GM23338 (cell line): ENCODE results near the gene SPECC1L. TPM values are rescaled to one million over a fixed set of nuclear protein-coding genes. Genes with fewer than 3 reads are reported as not detected.

Experiments
- ATAC-seq: fragments of 200-7000 bp; cut with Tn5 transposase; 3 replicates; pipeline ENCODE4 v1.9.1; 2020
- DNase-seq: peaks from one replicate; pipeline ENCODE4 v3.0.0-alpha.2; 2015; ENCODE audit warnings: low spot score
- H2AFZ ChIP-seq: fragments of 200-600 bp; sonication (generic); 2 replicates; pipeline ENCODE4 v1.8.0; 2016; ENCODE audit warnings: antibody characterized with exemption, mild to moderate bottlenecking, moderate library complexity
- H3F3A ChIP-seq: fragments of 200-600 bp; sonication (generic); replicated peaks from 2 replicates; pipeline ENCODE4 v1.8.0; 2017; ENCODE audit warnings: antibody characterized with exemption, mixed run types, low read depth
- H3K27ac ChIP-seq: fragments of 200-600 bp; sonication (generic); 2 replicates; pipeline ENCODE4 v1.6.1; 2016; ENCODE audit warnings: low read depth
- H3K27me3 ChIP-seq: fragments of 200-600 bp; sonication (generic); 2 replicates; pipeline ENCODE4 v1.8.0; 2016; ENCODE audit warnings: mild to moderate bottlenecking, mixed run types, moderate library complexity; ENCODE audit not compliant: insufficient read depth
- H3K36me3 ChIP-seq: fragments of 200-600 bp; sonication (generic); 2 replicates; pipeline ENCODE4 v1.8.0; 2016; ENCODE audit warnings: mild to moderate bottlenecking; ENCODE audit not compliant: insufficient read depth
- H3K4me1 ChIP-seq: fragments of 200-600 bp; sonication (generic); 2 replicates; pipeline ENCODE4 v1.8.0; 2016; ENCODE audit warnings: mild to moderate bottlenecking, moderate library complexity; ENCODE audit not compliant: insufficient read depth
- H3K4me2 ChIP-seq: fragments of 200-600 bp; sonication (generic); 2 replicates; pipeline ENCODE4 v1.7.1; 2017; ENCODE audit warnings: mixed run types
- H3K4me3 ChIP-seq: fragments of 200-600 bp; sonication (generic); 2 replicates; pipeline ENCODE4 v1.6.1; 2016; ENCODE audit warnings: mixed run types
- H3K79me2 ChIP-seq: fragments of 200-600 bp; sonication (generic); replicated peaks from 2 replicates; pipeline ENCODE4 v1.8.0; 2017; ENCODE audit warnings: mild to moderate bottlenecking; ENCODE audit not compliant: insufficient read depth
- H3K9me2 ChIP-seq: fragments of 200-600 bp; sonication (generic); 2 replicates; pipeline ENCODE4 v1.8.0; 2017; ENCODE audit not compliant: insufficient read depth
- H4K20me1 ChIP-seq: fragments of 200-600 bp; sonication (generic); replicated peaks from 2 replicates; pipeline ENCODE4 v1.8.0; 2017; ENCODE audit warnings: mild to moderate bottlenecking; ENCODE audit not compliant: insufficient read depth
- H3K27ac Mint-ChIP-seq: 2 replicates; pipeline ENCODE4 v1.8.0; 2020; ENCODE audit warnings: inconsistent platforms, mild to moderate bottlenecking, moderate library complexity, mixed read lengths
- H3K27me3 Mint-ChIP-seq: 3 replicates; pipeline ENCODE4 v1.8.0; 2022; ENCODE audit warnings: low read depth, mild to moderate bottlenecking, moderate library complexity, mixed read lengths, inconsistent platforms; ENCODE audit not compliant: insufficient read depth, poor library complexity
- H3K36me3 Mint-ChIP-seq: 3 replicates; pipeline ENCODE4 v1.8.0; 2021; ENCODE audit warnings: low read depth, mild to moderate bottlenecking, inconsistent platforms, moderate library complexity, mixed read lengths
- H3K4me1 Mint-ChIP-seq: 3 replicates; pipeline ENCODE4 v1.8.0; 2020; ENCODE audit warnings: mild to moderate bottlenecking, inconsistent platforms, mixed read lengths
- H3K4me3 Mint-ChIP-seq: 3 replicates; pipeline ENCODE4 v1.8.0; 2021; ENCODE audit warnings: moderate library complexity, mild to moderate bottlenecking, inconsistent platforms, mixed read lengths
- H3K9me3 Mint-ChIP-seq: 3 replicates; pipeline ENCODE4 v1.8.0; 2020; ENCODE audit warnings: moderate library complexity, mild to moderate bottlenecking, inconsistent platforms, mixed read lengths
- CREB1 ChIP-seq: fragments of 250-450 bp; sonication (Bioruptor Pico); IDR thresholded peaks from 2 replicates; pipeline ENCODE4 v1.5.0; 2020; ENCODE audit warnings: low read depth, mild to moderate bottlenecking, moderate library complexity
- EZH2 ChIP-seq: fragments of 200-600 bp; sonication (generic); IDR thresholded peaks from one replicate; pipeline ENCODE4 v1.8.0; 2017; ENCODE audit warnings: antibody characterized with exemption, mild to moderate bottlenecking, low read depth; ENCODE audit not compliant: unreplicated experiment
- EZH2phosphoT487 ChIP-seq: fragments of 200-600 bp; sonication (generic); IDR thresholded peaks from one replicate; pipeline ENCODE4 v1.8.1; 2018; ENCODE audit warnings: antibody characterized with exemption; ENCODE audit not compliant: unreplicated experiment
- JUNB ChIP-seq: IDR thresholded peaks from one replicate; pipeline ENCODE4 v1.6.1; 2016; ENCODE audit warnings: antibody characterized with exemption; ENCODE audit not compliant: unreplicated experiment
- NANOG ChIP-seq: IDR thresholded peaks from 2 replicates; pipeline ENCODE4 v1.6.1; 2016; ENCODE audit warnings: antibody characterized with exemption, borderline replicate concordance
- POLR2AphosphoS5 ChIP-seq: IDR thresholded peaks from 2 replicates; pipeline ENCODE4 v1.6.1; 2016; ENCODE audit warnings: antibody characterized with exemption, low read depth
- REST ChIP-seq: IDR thresholded peaks from one replicate; pipeline ENCODE4 v1.6.1; 2018; ENCODE audit warnings: antibody characterized with exemption; ENCODE audit not compliant: unreplicated experiment
- STAT1 ChIP-seq: IDR thresholded peaks from one replicate; pipeline ENCODE4 v1.6.1; 2016; ENCODE audit warnings: antibody characterized with exemption; ENCODE audit not compliant: unreplicated experiment
- ZNF114 ChIP-seq: fragments of 250-450 bp; sonication (Bioruptor Pico); IDR thresholded peaks from 2 replicates; pipeline ENCODE4 v1.5.0; 2020; ENCODE audit warnings: mild to moderate bottlenecking, moderate library complexity
- ZNF331 ChIP-seq: fragments of 250-450 bp; sonication (Bioruptor Pico); IDR thresholded peaks from 2 replicates; pipeline ENCODE4 v1.5.0; 2020; ENCODE audit warnings: low read depth, mild to moderate bottlenecking, moderate library complexity
- polyA plus RNA-seq: library from polyadenylated mRNA; unstranded; fragments of >200 nt; fragmentation: Nextera tagmentation; extraction: Ambion mirVana; gene quantifications from 2 replicates; pipeline ENCODE4 v1.2.1, GENCODE V29; 2016
- total RNA-seq: library from RNA; depleted of rRNA; stranded (reverse); fragments of >200 nt; shearing (Covaris generic); gene quantifications from 2 replicates; pipeline ENCODE4 v1.2.3, GENCODE V29; 2014
- TF ChIP-seq, protein P1 (sequence below): IDR thresholded peaks from 2 replicates; pipeline ENCODE4 v1.6.1; 2016; ENCODE audit warnings: antibody characterized with exemption
- TF ChIP-seq, protein P2 (sequence below): fragments of 250-450 bp; sonication (Bioruptor Pico); IDR thresholded peaks from 2 replicates; pipeline ENCODE4 v1.5.0; 2020; ENCODE audit warnings: mild to moderate bottlenecking, moderate library complexity
- TF ChIP-seq, protein P3 (sequence below), 2 experiments: fragments of 200-600 bp in 1 of 2; sonication (generic) in 1 of 2; conservative IDR thresholded peaks; 2 replicates each; pipeline versions ENCODE4 v1.5.1 to v1.6.1; 2016 to 2017; ENCODE audit warnings: antibody characterized with exemption in 2 of 2, low read depth in 2 of 2, mild to moderate bottlenecking in 2 of 2, moderate library complexity in 1 of 2

The SPECC1L gene
- total and polyA plus RNA-seq, 2 experiments from 2014 or later = 24.3 to 44.7 TPM

DNA sequence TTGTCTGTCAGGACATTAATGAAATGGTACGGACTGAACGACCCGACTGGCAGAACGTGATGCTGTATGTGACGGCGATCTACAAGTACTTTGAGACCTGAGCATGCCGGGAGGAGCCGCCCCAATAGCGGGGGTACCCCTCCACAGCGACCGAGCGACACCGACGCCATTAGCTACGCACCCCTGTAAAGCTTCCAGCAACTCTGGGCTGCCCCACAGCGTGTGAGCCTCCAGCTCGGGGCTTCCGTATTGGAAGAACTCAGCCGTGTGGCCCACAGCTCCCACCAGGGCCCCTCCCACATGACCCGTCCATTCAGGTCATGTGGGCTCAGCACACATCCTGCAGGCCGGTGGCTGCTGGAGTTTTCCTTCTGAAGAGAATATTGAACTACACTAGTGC, 143.9 kb downstream of the SPECC1L start:
- Histone ChIP-seq H3K9me2 (no peaks in the 10 kb centered on the region), H3K4me2 (no peak overlapping the region), H3K27ac (no peak overlapping the region), H3K36me3 (no peaks in the 10 kb centered on the region), H4K20me1 (no peaks in the 10 kb centered on the region; the same call in 1 of the 2 replicates), H3K27me3 (no peaks in the 10 kb centered on the region), H2AFZ (no peak overlapping the region), H3K4me1 (peaks cover 5% of the 10 kb centered on the region; the same call in 1 of the 2 replicates), H3F3A (no peaks in the 10 kb centered on the region), H3K79me2 (no peaks in the 10 kb centered on the region), H3K4me3 (no peak overlapping the region)
- Mint-ChIP-seq H3K4me1 (peaks cover 6% of the 10 kb centered on the region), H3K36me3 (peaks cover 20% of the 10 kb centered on the region; the same call in 2 of the 3 replicates), H3K4me3 (no peak overlapping the region), H3K27me3 (peaks cover 27% of the 10 kb centered on the region), H3K27ac (no peak overlapping the region), H3K9me3 (no peaks in the 10 kb centered on the region)
- TF ChIP-seq EZH2 = no peak
- TF ChIP-seq, protein P1, sequence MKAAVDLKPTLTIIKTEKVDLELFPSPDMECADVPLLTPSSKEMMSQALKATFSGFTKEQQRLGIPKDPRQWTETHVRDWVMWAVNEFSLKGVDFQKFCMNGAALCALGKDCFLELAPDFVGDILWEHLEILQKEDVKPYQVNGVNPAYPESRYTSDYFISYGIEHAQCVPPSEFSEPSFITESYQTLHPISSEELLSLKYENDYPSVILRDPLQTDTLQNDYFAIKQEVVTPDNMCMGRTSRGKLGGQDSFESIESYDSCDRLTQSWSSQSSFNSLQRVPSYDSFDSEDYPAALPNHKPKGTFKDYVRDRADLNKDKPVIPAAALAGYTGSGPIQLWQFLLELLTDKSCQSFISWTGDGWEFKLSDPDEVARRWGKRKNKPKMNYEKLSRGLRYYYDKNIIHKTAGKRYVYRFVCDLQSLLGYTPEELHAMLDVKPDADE = no peak
- no peak for TF ChIP-seq ZNF114 (CRISPR knock-in tag)
- no peak for TF ChIP-seq REST
- no peak for TF ChIP-seq STAT1
- TF ChIP-seq, protein P2, sequence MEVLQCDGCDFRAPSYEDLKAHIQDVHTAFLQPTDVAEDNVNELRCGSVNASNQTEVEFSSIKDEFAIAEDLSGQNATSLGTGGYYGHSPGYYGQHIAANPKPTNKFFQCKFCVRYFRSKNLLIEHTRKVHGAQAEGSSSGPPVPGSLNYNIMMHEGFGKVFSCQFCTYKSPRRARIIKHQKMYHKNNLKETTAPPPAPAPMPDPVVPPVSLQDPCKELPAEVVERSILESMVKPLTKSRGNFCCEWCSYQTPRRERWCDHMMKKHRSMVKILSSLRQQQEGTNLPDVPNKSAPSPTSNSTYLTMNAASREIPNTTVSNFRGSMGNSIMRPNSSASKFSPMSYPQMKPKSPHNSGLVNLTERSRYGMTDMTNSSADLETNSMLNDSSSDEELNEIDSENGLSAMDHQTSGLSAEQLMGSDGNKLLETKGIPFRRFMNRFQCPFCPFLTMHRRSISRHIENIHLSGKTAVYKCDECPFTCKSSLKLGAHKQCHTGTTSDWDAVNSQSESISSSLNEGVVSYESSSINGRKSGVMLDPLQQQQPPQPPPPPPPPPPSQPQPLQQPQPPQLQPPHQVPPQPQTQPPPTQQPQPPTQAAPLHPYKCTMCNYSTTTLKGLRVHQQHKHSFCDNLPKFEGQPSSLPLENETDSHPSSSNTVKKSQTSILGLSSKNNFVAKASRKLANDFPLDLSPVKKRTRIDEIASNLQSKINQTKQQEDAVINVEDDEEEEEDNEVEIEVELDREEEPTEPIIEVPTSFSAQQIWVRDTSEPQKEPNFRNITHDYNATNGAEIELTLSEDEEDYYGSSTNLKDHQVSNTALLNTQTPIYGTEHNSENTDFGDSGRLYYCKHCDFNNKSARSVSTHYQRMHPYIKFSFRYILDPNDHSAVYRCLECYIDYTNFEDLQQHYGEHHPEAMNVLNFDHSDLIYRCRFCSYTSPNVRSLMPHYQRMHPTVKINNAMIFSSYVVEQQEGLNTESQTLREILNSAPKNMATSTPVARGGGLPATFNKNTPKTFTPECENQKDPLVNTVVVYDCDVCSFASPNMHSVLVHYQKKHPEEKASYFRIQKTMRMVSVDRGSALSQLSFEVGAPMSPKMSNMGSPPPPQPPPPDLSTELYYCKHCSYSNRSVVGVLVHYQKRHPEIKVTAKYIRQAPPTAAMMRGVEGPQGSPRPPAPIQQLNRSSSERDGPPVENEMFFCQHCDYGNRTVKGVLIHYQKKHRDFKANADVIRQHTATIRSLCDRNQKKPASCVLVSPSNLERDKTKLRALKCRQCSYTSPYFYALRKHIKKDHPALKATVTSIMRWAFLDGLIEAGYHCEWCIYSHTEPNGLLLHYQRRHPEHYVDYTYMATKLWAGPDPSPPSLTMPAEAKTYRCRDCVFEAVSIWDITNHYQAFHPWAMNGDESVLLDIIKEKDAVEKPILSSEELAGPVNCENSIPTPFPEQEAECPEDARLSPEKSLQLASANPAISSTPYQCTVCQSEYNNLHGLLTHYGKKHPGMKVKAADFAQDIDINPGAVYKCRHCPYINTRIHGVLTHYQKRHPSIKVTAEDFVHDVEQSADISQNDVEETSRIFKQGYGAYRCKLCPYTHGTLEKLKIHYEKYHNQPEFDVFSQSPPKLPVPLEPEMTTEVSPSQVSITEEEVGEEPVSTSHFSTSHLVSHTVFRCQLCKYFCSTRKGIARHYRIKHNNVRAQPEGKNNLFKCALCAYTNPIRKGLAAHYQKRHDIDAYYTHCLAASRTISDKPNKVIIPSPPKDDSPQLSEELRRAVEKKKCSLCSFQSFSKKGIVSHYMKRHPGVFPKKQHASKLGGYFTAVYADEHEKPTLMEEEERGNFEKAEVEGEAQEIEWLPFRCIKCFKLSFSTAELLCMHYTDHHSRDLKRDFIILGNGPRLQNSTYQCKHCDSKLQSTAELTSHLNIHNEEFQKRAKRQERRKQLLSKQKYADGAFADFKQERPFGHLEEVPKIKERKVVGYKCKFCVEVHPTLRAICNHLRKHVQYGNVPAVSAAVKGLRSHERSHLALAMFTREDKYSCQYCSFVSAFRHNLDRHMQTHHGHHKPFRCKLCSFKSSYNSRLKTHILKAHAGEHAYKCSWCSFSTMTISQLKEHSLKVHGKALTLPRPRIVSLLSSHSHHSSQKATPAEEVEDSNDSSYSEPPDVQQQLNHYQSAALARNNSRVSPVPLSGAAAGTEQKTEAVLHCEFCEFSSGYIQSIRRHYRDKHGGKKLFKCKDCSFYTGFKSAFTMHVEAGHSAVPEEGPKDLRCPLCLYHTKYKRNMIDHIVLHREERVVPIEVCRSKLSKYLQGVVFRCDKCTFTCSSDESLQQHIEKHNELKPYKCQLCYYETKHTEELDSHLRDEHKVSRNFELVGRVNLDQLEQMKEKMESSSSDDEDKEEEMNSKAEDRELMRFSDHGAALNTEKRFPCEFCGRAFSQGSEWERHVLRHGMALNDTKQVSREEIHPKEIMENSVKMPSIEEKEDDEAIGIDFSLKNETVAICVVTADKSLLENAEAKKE (CRISPR knock-in tag) = no peak
- no peak for TF ChIP-seq JUNB
- no peak for TF ChIP-seq CREB1
- TF ChIP-seq NANOG = no peak
- no peak for TF ChIP-seq EZH2phosphoT487
- TF ChIP-seq POLR2AphosphoS5 = no peak
- TF ChIP-seq, protein P3, sequence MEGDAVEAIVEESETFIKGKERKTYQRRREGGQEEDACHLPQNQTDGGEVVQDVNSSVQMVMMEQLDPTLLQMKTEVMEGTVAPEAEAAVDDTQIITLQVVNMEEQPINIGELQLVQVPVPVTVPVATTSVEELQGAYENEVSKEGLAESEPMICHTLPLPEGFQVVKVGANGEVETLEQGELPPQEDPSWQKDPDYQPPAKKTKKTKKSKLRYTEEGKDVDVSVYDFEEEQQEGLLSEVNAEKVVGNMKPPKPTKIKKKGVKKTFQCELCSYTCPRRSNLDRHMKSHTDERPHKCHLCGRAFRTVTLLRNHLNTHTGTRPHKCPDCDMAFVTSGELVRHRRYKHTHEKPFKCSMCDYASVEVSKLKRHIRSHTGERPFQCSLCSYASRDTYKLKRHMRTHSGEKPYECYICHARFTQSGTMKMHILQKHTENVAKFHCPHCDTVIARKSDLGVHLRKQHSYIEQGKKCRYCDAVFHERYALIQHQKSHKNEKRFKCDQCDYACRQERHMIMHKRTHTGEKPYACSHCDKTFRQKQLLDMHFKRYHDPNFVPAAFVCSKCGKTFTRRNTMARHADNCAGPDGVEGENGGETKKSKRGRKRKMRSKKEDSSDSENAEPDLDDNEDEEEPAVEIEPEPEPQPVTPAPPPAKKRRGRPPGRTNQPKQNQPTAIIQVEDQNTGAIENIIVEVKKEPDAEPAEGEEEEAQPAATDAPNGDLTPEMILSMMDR (conservative IDR thresholded peaks at IDR 0.05; ENCODE audit: low read depth in 2 of 2) = no peak
- no peak for TF ChIP-seq ZNF331 (CRISPR knock-in tag)
- DNase-seq (no peak), ATAC-seq (no peak)
